Panc1 (cell line): ENCODE results near the gene ANKRD60. TPM values are rescaled to one million over a fixed set of nuclear protein-coding genes. Genes with fewer than 3 reads are reported as not detected.

Experiments used
- ATAC-seq: fragments of 200-7000 bp; cut with Tn5 transposase; 2 replicates; pipeline ENCODE4 v1.9.1; 2020; ENCODE audit warnings: mild to moderate bottlenecking, moderate library complexity
- BruUV-seq: library from RNA; stranded (reverse); fragments of 400-500 nt; replicated peaks from 2 replicates; lab custom pipeline; 2021; lab: Mats Ljungman, UMichigan
- CTCF ChIA-PET: fragments of 300-600 bp; sonication (Branson Sonifier 250); formaldehyde crosslinking; loops from one replicate; lab custom pipeline; 2022; ENCODE audit warnings: antibody characterized with exemption; lab: Charles Lee
- POLR2A ChIA-PET: fragments of 300-600 bp; sonication (Branson Sonifier 250); formaldehyde crosslinking; loops from one replicate; lab custom pipeline; 2022; ENCODE audit warnings: antibody characterized with exemption; lab: Charles Lee
- DNase-seq: peaks from one replicate; pipeline ENCODE4 v3.0.0-alpha.2; 2010; ENCODE audit warnings: low read depth, low spot score
- H3K27ac ChIP-seq: 2 replicates; pipeline ENCODE4 v1.5.1; 2011; ENCODE audit warnings: mild to moderate bottlenecking, low read length, inconsistent platforms
- H3K27me3 ChIP-seq: fragments of 200-500 bp; sonication (Bioruptor generic); 2 replicates; pipeline ENCODE4 v1.6.0; 2014; ENCODE audit warnings: low read length, inconsistent platforms; ENCODE audit not compliant: control insufficient read depth, insufficient read depth
- H3K36me3 ChIP-seq: fragments of 200-500 bp; sonication (Bioruptor generic); 2 replicates; pipeline ENCODE4 v1.5.1; 2014; ENCODE audit warnings: inconsistent platforms, mild to moderate bottlenecking, low read length, moderate library complexity; ENCODE audit not compliant: control insufficient read depth, insufficient read depth
- H3K4me1 ChIP-seq: 2 replicates; pipeline ENCODE4 v1.5.1; 2011; ENCODE audit warnings: inconsistent platforms, mild to moderate bottlenecking, low read length, moderate library complexity; ENCODE audit not compliant: control insufficient read depth, insufficient read depth
- H3K4me3 ChIP-seq, 2 experiments: 2 replicates each; pipeline ENCODE4 v1.5.1; 2011 to 2012; ENCODE audit warnings: low read depth in 2 of 2, low read length in 2 of 2, mild to moderate bottlenecking in 2 of 2, inconsistent platforms in 1 of 2, moderate library complexity in 1 of 2
- H3K9me3 ChIP-seq: fragments of 200-500 bp; sonication (Bioruptor generic); 2 replicates; pipeline ENCODE4 v1.5.1; 2014; ENCODE audit warnings: low read depth, mild to moderate bottlenecking, inconsistent platforms, low read length, moderate library complexity; ENCODE audit not compliant: control insufficient read depth, insufficient read depth
- CTCF ChIP-seq: fragments of 450-650 bp; IDR thresholded peaks from 2 replicates; pipeline ENCODE4 v1.5.1; 2017; ENCODE audit warnings: mild to moderate bottlenecking
- POLR2AphosphoS5 ChIP-seq: IDR thresholded peaks from 2 replicates; pipeline ENCODE4 v1.6.1; 2012; ENCODE audit warnings: mild to moderate bottlenecking, low read depth, low read length, moderate library complexity
- REST ChIP-seq, 2 experiments: IDR thresholded peaks; 2 replicates each; pipeline ENCODE4 v1.6.1; 2011 to 2012; ENCODE audit warnings: low read depth in 2 of 2, control low read depth in 1 of 2, low read length in 1 of 2, mild to moderate bottlenecking in 1 of 2, moderate library complexity in 1 of 2; ENCODE audit not compliant: insufficient read depth in 1 of 2
- SIN3A ChIP-seq: IDR thresholded peaks from 2 replicates; pipeline ENCODE4 v1.6.1; 2012; ENCODE audit warnings: low read depth, mild to moderate bottlenecking, low read length, moderate library complexity, borderline replicate concordance; ENCODE audit not compliant: insufficient read depth
- TCF7L2 ChIP-seq: IDR thresholded peaks from 2 replicates; pipeline ENCODE4 v1.6.1; 2011; ENCODE audit warnings: mild to moderate bottlenecking, low read depth, low read length, inconsistent platforms
- in situ Hi-C: cut with HindIII; loops from 2 replicates; pipeline ENCODE4 v1.10.0; 2016; ENCODE audit warnings: low sequenced_read_pairs, low pct_unique_long_range_greater_than_20kb
- intact Hi-C: fragments of 100-400 bp; cut with micrococcal nuclease; formaldehyde crosslinking; loops from one replicate; pipeline ENCODE4 v1.10.0; 2022; ENCODE audit not compliant: unreplicated experiment
- total RNA-seq: library from RNA; stranded (reverse); gene quantifications from one replicate; pipeline ENCODE4 v1.2.1, GENCODE V29; 2021; ENCODE audit not compliant: unreplicated experiment

ANKRD60 gene
- total RNA-seq, 1 experiment from 2014 or later, result not detected

GRCh38 chr20:58251979-58252591 lies 23.6 kb upstream of the ANKRD60 start:
- Histone ChIP-seq H3K4me3 (no peak overlapping the region), H3K36me3 (no peaks in the 10 kb centered on the region), H3K4me1 (peaks cover 4% of the 10 kb centered on the region; the same call in 1 of the 2 replicates), H3K27ac (no peak overlapping the region), H3K27me3 (no peaks in the 10 kb centered on the region), H3K9me3 (peaks cover 3% of the 10 kb centered on the region; the same call in 1 of the 2 replicates)
- in situ Hi-C loops (no loop called here), intact Hi-C loops (no loop called here)
- ChIA-PET CTCF (no interaction called here), POLR2A (interaction anchor here (0.5 to 0.6 kb wide), 2 partner anchors 107 to 587 kb away, joined by 3 read pairs; no protein-coding TSS in a partner anchor)
- ATAC-seq (peak; percentile 97), DNase-seq (peak; percentile 90)
- no TSS peak for BruUV-seq
- TF ChIP-seq REST (IDR thresholded peaks at IDR 0.05; ENCODE audit: insufficient read depth in 1 of 2, low read depth in 2 of 2, low read length in 1 of 2), result no peak
- TF ChIP-seq CTCF, result no peak
- no peak for TF ChIP-seq TCF7L2
- TF ChIP-seq POLR2AphosphoS5, result no peak
- TF ChIP-seq SIN3A, result no peak

- no peak overlapping the region for H3K4me3 ChIP-seq
- DNase-seq (no peak), ATAC-seq (no peak)
- in situ Hi-C loops, result no loop called here
- TF ChIP-seq REST (IDR thresholded peaks at IDR 0.05; ENCODE audit: insufficient read depth in 1 of 2, low read depth in 2 of 2, low read length in 1 of 2) (no peak), TCF7L2 (no peak), SIN3A (no peak), POLR2AphosphoS5 (no peak)
- CTCF ChIA-PET, result no interaction called here
- no peak overlapping the region for H3K27ac ChIP-seq
- H3K4me1 ChIP-seq, result peaks cover 4% of the 10 kb centered on the region; the same call in 1 of the 2 replicates
- no TSS peak for BruUV-seq
- no peaks in the 10 kb centered on the region for H3K27me3 ChIP-seq
- H3K36me3 ChIP-seq, result peaks cover 4% of the 10 kb centered on the region; the same call in 1 of the 2 replicates
- intact Hi-C loops, result no loop called here
- H3K9me3 ChIP-seq, result peaks cover 3% of the 10 kb centered on the region; the same call in 1 of the 2 replicates
- POLR2A ChIA-PET, result interaction anchor here (0.5 kb wide), 1 partner anchor 108 kb away, joined by 3 read pairs; no protein-coding TSS in a partner anchor
Observed at GRCh38 chr20:58251348-58251978, 23.0 kb upstream of the ANKRD60 start.
